HCT116 (cell line): ENCODE data around the gene CDC14A. TPM values are rescaled to one million over a fixed set of nuclear protein-coding genes. Genes with fewer than 3 reads are reported as not detected.

Experiments used
- ATAC-seq: fragments of 200-7000 bp; cut with Tn5 transposase; 2 replicates; pipeline ENCODE4 v1.9.1; 2020; ENCODE audit warnings: mild to moderate bottlenecking, moderate library complexity
- BruUV-seq: library from RNA; stranded (reverse); fragments of 400-500 nt; replicated peaks from 2 replicates; lab custom pipeline; 2021; lab: Mats Ljungman, UMichigan
- CTCF ChIA-PET: fragments of 300-600 bp; sonication (Branson Sonifier 250); formaldehyde crosslinking; loops from one replicate; lab custom pipeline; 2021; ENCODE audit warnings: antibody characterized with exemption; lab: Charles Lee
- POLR2A ChIA-PET: fragments of 300-600, 350-600 bp; sonication (Branson Sonifier 250); formaldehyde crosslinking; loops from one replicate; lab custom pipeline; 2021; ENCODE audit warnings: antibody characterized with exemption; lab: Charles Lee
- RAD21 ChIA-PET, 2 experiments: fragments of 300-600 bp; sonication (Branson Sonifier 250); formaldehyde crosslinking; loops; one replicate each; lab custom pipeline; 2023; ENCODE audit warnings: low total read pairs in 2 of 2; ENCODE audit not compliant: uncharacterized antibody in 2 of 2, unreplicated experiment in 2 of 2, low non-redundant PET in 1 of 2; lab: Charles Lee
- DNase-seq: peaks from one replicate; pipeline ENCODE4 v3.0.0-alpha.2; 2010; ENCODE audit warnings: low read depth, low spot score
- H2AFZ ChIP-seq: fragments of 200-600 bp; shearing (Covaris generic), sonication (generic); 2 replicates; pipeline ENCODE4 v1.6.1; 2017; ENCODE audit warnings: low read depth, mixed run types, mixed read lengths, antibody characterized with exemption, low read length; ENCODE audit not compliant: poor library complexity, severe bottlenecking
- H3K27ac ChIP-seq: 2 replicates; pipeline ENCODE4 v1.5.1; 2012; ENCODE audit warnings: low read depth, low read length
- H3K27me3 ChIP-seq: fragments of 200-600 bp; sonication (generic); 2 replicates; pipeline ENCODE4 v1.6.1; 2016; ENCODE audit warnings: mixed run types, low read length, mixed read lengths; ENCODE audit not compliant: insufficient read depth
- H3K36me3 ChIP-seq, 2 experiments: fragments of 200-500 bp in 1 of 2; fragments of 200-600 bp in 1 of 2; sonication (Bioruptor generic) in 1 of 2; sonication (generic) in 1 of 2; 2 replicates each; pipeline versions ENCODE4 v1.5.1 to v1.6.1; 2014 to 2016; ENCODE audit warnings: low read length in 2 of 2, inconsistent platforms in 1 of 2, mixed read lengths in 1 of 2, mixed run types in 1 of 2; ENCODE audit not compliant: insufficient read depth in 2 of 2, control insufficient read depth in 1 of 2
- H3K4me1 ChIP-seq, 2 experiments: fragments of 200-600 bp in 1 of 2; sonication (generic) in 1 of 2; 2 replicates each; pipeline versions ENCODE4 v1.5.1 to v1.6.1; 2012 to 2017; ENCODE audit warnings: low read length in 2 of 2, inconsistent platforms in 1 of 2, mild to moderate bottlenecking in 1 of 2, mixed read lengths in 1 of 2, mixed run types in 1 of 2, moderate library complexity in 1 of 2; ENCODE audit not compliant: insufficient read depth in 2 of 2, control insufficient read depth in 1 of 2
- H3K4me2 ChIP-seq: fragments of 200-600 bp; sonication (generic); 2 replicates; pipeline ENCODE4 v1.6.1; 2017; ENCODE audit warnings: mixed run types, low read length, mixed read lengths
- H3K4me3 ChIP-seq, 2 experiments: fragments of 200-600 bp in 1 of 2; sonication (generic) in 1 of 2; replicated peaks in 1 of 2; 2 replicates each; pipeline ENCODE4 v1.5.1; 2011 to 2016; ENCODE audit warnings: low read length in 2 of 2, control low read depth in 1 of 2, low read depth in 1 of 2, mild to moderate bottlenecking in 1 of 2, mixed read lengths in 1 of 2, mixed run types in 1 of 2
- H3K79me2 ChIP-seq: fragments of 200-600 bp; sonication (generic); 2 replicates; pipeline ENCODE4 v1.6.1; 2017; ENCODE audit warnings: mild to moderate bottlenecking, mixed run types, low read length, moderate library complexity, mixed read lengths; ENCODE audit not compliant: insufficient read depth
- H3K9ac ChIP-seq: fragments of 200-600 bp; sonication (generic); 2 replicates; pipeline ENCODE4 v1.6.1; 2016; ENCODE audit warnings: low read length, mixed read lengths
- H3K9me2 ChIP-seq: fragments of 200-600 bp; sonication (generic), shearing (Covaris generic); 2 replicates; pipeline ENCODE4 v1.6.1; 2017; ENCODE audit warnings: mixed run types, mild to moderate bottlenecking, moderate library complexity; ENCODE audit not compliant: insufficient read depth
- H3K9me3 ChIP-seq, 2 experiments: fragments of 200-500 bp in 1 of 2; fragments of 200-600 bp in 1 of 2; sonication (Bioruptor generic) in 1 of 2; sonication (generic) in 1 of 2; 2 replicates each; pipeline ENCODE4 v1.6.1; 2014 to 2017; ENCODE audit warnings: low read length in 2 of 2, mixed read lengths in 2 of 2, inconsistent platforms in 1 of 2, low read depth in 1 of 2, mild to moderate bottlenecking in 1 of 2, mixed run types in 1 of 2, moderate library complexity in 1 of 2; ENCODE audit not compliant: control insufficient read depth in 1 of 2, insufficient read depth in 1 of 2
- H4K20me1 ChIP-seq: fragments of 200-600 bp; sonication (generic), shearing (Covaris generic); 2 replicates; pipeline ENCODE4 v1.6.1; 2017; ENCODE audit warnings: mixed run types, mild to moderate bottlenecking, moderate library complexity; ENCODE audit not compliant: insufficient read depth
- CEBPB ChIP-seq: IDR thresholded peaks from 2 replicates; pipeline ENCODE4 v1.6.1; 2012; ENCODE audit warnings: low read depth
- POLR2AphosphoS5 ChIP-seq: IDR thresholded peaks from 2 replicates; pipeline ENCODE4 v1.6.1; 2011; ENCODE audit warnings: mild to moderate bottlenecking, low read depth, low read length, moderate library complexity
- RAD21 ChIP-seq: IDR thresholded peaks from 2 replicates; pipeline ENCODE4 v1.6.1; 2012; ENCODE audit warnings: low read depth, mild to moderate bottlenecking
- SP1 ChIP-seq: IDR thresholded peaks from 2 replicates; pipeline ENCODE4 v1.6.1; 2012; ENCODE audit warnings: low read depth
- SRF ChIP-seq: IDR thresholded peaks from 2 replicates; pipeline ENCODE4 v1.6.1; 2012; ENCODE audit warnings: low read depth
- TCF7L2 ChIP-seq: IDR thresholded peaks from 2 replicates; pipeline ENCODE4 v1.7.0; 2011; ENCODE audit warnings: borderline replicate concordance, inconsistent platforms; ENCODE audit not compliant: insufficient read depth, insufficient read length; ENCODE audit errors: extremely low read depth
- YY1 ChIP-seq: IDR thresholded peaks from 2 replicates; pipeline ENCODE4 v1.6.1; 2011; ENCODE audit warnings: low read length, low read depth, moderate library complexity, mild to moderate bottlenecking; ENCODE audit not compliant: insufficient replicate concordance; ENCODE audit errors: extremely low read depth
- ZFX ChIP-seq: fragments of 450-650 bp; IDR thresholded peaks from 2 replicates; pipeline ENCODE4 v1.6.1; 2017
- ZNF274 ChIP-seq: fragments of 200-500 bp; sonication (Bioruptor generic); IDR thresholded peaks from 2 replicates; pipeline ENCODE4 v1.6.1; 2014; ENCODE audit warnings: mild to moderate bottlenecking, low read depth, low read length, inconsistent platforms
- intact Hi-C: fragments of 100-400 bp; cut with micrococcal nuclease; formaldehyde crosslinking; loops from 2 replicates; pipeline ENCODE4 v1.10.0; 2022
- total RNA-seq: library from RNA; stranded (reverse); gene quantifications from one replicate; pipeline ENCODE4 v1.2.1, GENCODE V29; 2021; ENCODE audit not compliant: unreplicated experiment
- TF ChIP-seq, protein P1 (sequence below): IDR thresholded peaks from 2 replicates; pipeline ENCODE4 v1.6.1; 2012
- TF ChIP-seq, protein P2 (sequence below): IDR thresholded peaks from 2 replicates; pipeline ENCODE4 v1.6.1; 2012; ENCODE audit warnings: low read depth
- TF ChIP-seq, protein P3 (sequence below), 3 experiments: fragments of 200-600 bp in 1 of 3; sonication (generic) in 1 of 3; IDR thresholded peaks in 2 of 3; conservative IDR thresholded peaks in 1 of 3; 2 replicates each; pipeline ENCODE4 v1.5.1; 2012 to 2017; ENCODE audit warnings: low read depth in 2 of 3, low read length in 2 of 3, antibody characterized with exemption in 1 of 3, borderline replicate concordance in 1 of 3, control low read depth in 1 of 3, mild to moderate bottlenecking in 1 of 3, mixed read lengths in 1 of 3, mixed run types in 1 of 3, moderate library complexity in 1 of 3; ENCODE audit not compliant: insufficient read depth in 1 of 3

The CDC14A gene
- total RNA-seq, 1 experiment from 2014 or later, result 5.1 TPM

GRCh38 chr1:100457683-100458082 is 105.4 kb downstream of the CDC14A start:
- BruUV-seq, result no TSS peak
- ChIA-PET RAD21 (no interaction called here), POLR2A (no interaction called here), CTCF (interaction anchor here (0.6 to 1.8 kb wide), 4 partner anchors 13 to 632 kb away, joined by 3 to 9 read pairs (median 3); no protein-coding TSS in a partner anchor)
- H3K27me3 ChIP-seq, result no peaks in the 10 kb centered on the region
- ATAC-seq (no peak), DNase-seq (no peak)
- H3K79me2 ChIP-seq, result no peaks in the 10 kb centered on the region
- H3K27ac ChIP-seq, result no peak overlapping the region
- H2AFZ ChIP-seq, result no peak overlapping the region
- H3K9ac ChIP-seq, result no peak overlapping the region
- H3K4me2 ChIP-seq, result no peak overlapping the region
- H3K4me3 ChIP-seq, result no peak overlapping the region
- H3K4me1 ChIP-seq, result no peaks in the 10 kb centered on the region
- no peak for TF ChIP-seq SP1
- no peak for TF ChIP-seq RAD21
- no peak for TF ChIP-seq TCF7L2
- TF ChIP-seq, protein P1, sequence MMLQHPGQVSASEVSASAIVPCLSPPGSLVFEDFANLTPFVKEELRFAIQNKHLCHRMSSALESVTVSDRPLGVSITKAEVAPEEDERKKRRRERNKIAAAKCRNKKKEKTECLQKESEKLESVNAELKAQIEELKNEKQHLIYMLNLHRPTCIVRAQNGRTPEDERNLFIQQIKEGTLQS, result no peak
- TF ChIP-seq SRF, result no peak
- TF ChIP-seq, protein P2, sequence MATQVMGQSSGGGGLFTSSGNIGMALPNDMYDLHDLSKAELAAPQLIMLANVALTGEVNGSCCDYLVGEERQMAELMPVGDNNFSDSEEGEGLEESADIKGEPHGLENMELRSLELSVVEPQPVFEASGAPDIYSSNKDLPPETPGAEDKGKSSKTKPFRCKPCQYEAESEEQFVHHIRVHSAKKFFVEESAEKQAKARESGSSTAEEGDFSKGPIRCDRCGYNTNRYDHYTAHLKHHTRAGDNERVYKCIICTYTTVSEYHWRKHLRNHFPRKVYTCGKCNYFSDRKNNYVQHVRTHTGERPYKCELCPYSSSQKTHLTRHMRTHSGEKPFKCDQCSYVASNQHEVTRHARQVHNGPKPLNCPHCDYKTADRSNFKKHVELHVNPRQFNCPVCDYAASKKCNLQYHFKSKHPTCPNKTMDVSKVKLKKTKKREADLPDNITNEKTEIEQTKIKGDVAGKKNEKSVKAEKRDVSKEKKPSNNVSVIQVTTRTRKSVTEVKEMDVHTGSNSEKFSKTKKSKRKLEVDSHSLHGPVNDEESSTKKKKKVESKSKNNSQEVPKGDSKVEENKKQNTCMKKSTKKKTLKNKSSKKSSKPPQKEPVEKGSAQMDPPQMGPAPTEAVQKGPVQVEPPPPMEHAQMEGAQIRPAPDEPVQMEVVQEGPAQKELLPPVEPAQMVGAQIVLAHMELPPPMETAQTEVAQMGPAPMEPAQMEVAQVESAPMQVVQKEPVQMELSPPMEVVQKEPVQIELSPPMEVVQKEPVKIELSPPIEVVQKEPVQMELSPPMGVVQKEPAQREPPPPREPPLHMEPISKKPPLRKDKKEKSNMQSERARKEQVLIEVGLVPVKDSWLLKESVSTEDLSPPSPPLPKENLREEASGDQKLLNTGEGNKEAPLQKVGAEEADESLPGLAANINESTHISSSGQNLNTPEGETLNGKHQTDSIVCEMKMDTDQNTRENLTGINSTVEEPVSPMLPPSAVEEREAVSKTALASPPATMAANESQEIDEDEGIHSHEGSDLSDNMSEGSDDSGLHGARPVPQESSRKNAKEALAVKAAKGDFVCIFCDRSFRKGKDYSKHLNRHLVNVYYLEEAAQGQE, result no peak
- TF ChIP-seq POLR2AphosphoS5, result no peak
- TF ChIP-seq, protein P3, sequence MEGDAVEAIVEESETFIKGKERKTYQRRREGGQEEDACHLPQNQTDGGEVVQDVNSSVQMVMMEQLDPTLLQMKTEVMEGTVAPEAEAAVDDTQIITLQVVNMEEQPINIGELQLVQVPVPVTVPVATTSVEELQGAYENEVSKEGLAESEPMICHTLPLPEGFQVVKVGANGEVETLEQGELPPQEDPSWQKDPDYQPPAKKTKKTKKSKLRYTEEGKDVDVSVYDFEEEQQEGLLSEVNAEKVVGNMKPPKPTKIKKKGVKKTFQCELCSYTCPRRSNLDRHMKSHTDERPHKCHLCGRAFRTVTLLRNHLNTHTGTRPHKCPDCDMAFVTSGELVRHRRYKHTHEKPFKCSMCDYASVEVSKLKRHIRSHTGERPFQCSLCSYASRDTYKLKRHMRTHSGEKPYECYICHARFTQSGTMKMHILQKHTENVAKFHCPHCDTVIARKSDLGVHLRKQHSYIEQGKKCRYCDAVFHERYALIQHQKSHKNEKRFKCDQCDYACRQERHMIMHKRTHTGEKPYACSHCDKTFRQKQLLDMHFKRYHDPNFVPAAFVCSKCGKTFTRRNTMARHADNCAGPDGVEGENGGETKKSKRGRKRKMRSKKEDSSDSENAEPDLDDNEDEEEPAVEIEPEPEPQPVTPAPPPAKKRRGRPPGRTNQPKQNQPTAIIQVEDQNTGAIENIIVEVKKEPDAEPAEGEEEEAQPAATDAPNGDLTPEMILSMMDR (IDR thresholded peaks at IDR 0.05 in 2 of 3, conservative IDR thresholded peaks at IDR 0.05 in 1 of 3; ENCODE audit: borderline replicate concordance in 1 of 3, insufficient read depth in 1 of 3, low read depth in 2 of 3, low read length in 2 of 3), result no peak
- TF ChIP-seq YY1, result no peak
- TF ChIP-seq ZFX, result no peak
- TF ChIP-seq CEBPB, result no peak
- TF ChIP-seq ZNF274, result no peak
- intact Hi-C loops, result loop anchor here (2.0 to 10.0 kb wide), 3 partner anchors 325 to 1273 kb away; partner anchors contain the start of genes SASS6 and TRMT13
- no peaks in the 10 kb centered on the region for H3K9me3 ChIP-seq
- no peaks in the 10 kb centered on the region for H3K9me2 ChIP-seq
- no peaks in the 10 kb centered on the region for H3K36me3 ChIP-seq
- no peaks in the 10 kb centered on the region for H4K20me1 ChIP-seq
